Psoas muscle (tissue), 8 donors: ENCODE measurements around the gene GASK1A. TPM values are rescaled to one million over a fixed set of nuclear protein-coding genes. Genes with fewer than 3 reads are reported as not detected.
A peak's percentile ranks its signal among the peaks of the same experiment; 100 is the strongest.

ENCODE experiments used
- ATAC-seq, 4 donors: fragments of 200-7000 bp; cut with Tn5 transposase; one replicate each; pipeline ENCODE4 v1.9.1; 2020; ENCODE audit warnings: moderate library complexity in 3 of 4, mild to moderate bottlenecking in 2 of 4
- DNase-seq, 2 donors: peaks; one replicate each; pipeline ENCODE4 v3.0.0-alpha.2; 2020
- H3K27ac ChIP-seq: fragments of 200-600 bp; one replicate; pipeline ENCODE4 v1.8.0; 2022
- H3K27me3 ChIP-seq, 3 donors: fragments of 200-600 bp in 1 of 3; one replicate each; pipeline versions ENCODE4 v1.6.1 to v1.8.0; 2013 to 2022; ENCODE audit warnings: low read length in 2 of 3, mild to moderate bottlenecking in 2 of 3, moderate library complexity in 1 of 3; ENCODE audit not compliant: insufficient read depth in 3 of 3
- H3K36me3 ChIP-seq, 2 donors: fragments of 200-600 bp in 1 of 2; one replicate each; pipeline versions ENCODE4 v1.6.1 to v1.8.0; 2013 to 2022; ENCODE audit warnings: low read depth in 1 of 2, mild to moderate bottlenecking in 1 of 2, moderate library complexity in 1 of 2; ENCODE audit not compliant: insufficient read depth in 1 of 2
- H3K4me1 ChIP-seq: fragments of 200-600 bp; one replicate; pipeline ENCODE4 v1.8.0; 2022
- H3K4me3 ChIP-seq: fragments of 200-600 bp; one replicate; pipeline ENCODE4 v1.8.0; 2022; ENCODE audit warnings: mild to moderate bottlenecking
- H3K9me3 ChIP-seq: fragments of 200-600 bp; one replicate; pipeline ENCODE4 v1.8.0; 2022
- CTCF ChIP-seq: fragments of 200-600 bp; IDR thresholded peaks from one replicate; pipeline ENCODE4 v1.8.0; 2022; ENCODE audit warnings: antibody characterized with exemption
- WGBS, 3 donors: extraction: QIAGEN DNeasy Blood & Tissue Kit; methylation state at CpG; one replicate each; pipeline versions ENCODE4 v1.1.6 to v1.1.7; 2013; 5-methylcytosine and 5-hydroxymethylcytosine counted together
- intact Hi-C, 2 donors: fragments of 100-400 bp; cut with DNase I; formaldehyde crosslinking; loops; one replicate each; pipeline versions ENCODE4 v1.11.0 to v1.14.2; 2022
- polyA plus RNA-seq, 3 donors: library from polyadenylated mRNA; stranded (reverse); fragments of 200-250 nt; gene quantifications; one replicate each; pipeline ENCODE4 v1.2.3, GENCODE V29; 2013
- total RNA-seq, 4 donors: library from RNA; stranded (reverse); fragmentation: NEBNext Ultra II Directional in 2 of 4; extraction: Animal tissue kit (Norgen Biotek cat#: 25700) in 2 of 4; gene quantifications; one replicate each; pipeline versions ENCODE4 v1.2.1 to v1.2.4, GENCODE V29; 2021 to 2023
- donor health status: healthy with polysubstance abuse.
- donor health status: DM: no; HTN: no; CAD: no; lungs with moderate emphysema.
- donor health status: Bipolar disorder and iron deficiency.
- donor health status: healthy.
- donor health status: DM: yes; HTN: yes; CAD: no.
- donor health status: DM: no; HTN: no; CAD: no.
- donor health status: DM: no; HTN: no; CAD: no.
- donor health status: DM: yes; HTN: yes; CAD: no.

The GASK1A gene
- total and polyA plus RNA-seq, 7 donors: 0.40 to 3.7 (median 1.5) TPM

DNA sequence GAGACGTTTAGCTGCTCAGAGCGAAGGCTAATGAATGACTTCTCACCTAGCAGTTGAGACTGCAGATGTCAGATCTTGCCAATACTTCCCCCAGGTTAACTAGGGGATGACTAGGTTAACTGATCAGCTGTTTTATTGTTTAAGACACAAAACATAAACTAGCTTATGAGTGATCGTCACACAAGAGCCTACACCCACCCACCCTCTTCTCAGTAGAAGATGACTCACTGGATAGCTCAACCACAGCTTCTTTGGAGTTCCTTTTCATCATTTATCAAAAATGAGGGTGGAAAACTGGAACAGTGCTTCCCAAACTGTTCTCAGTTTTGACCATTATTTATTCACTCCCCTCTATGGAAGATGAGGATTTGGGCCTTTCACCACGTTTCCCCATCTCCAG is 25.2 kb downstream of the GASK1A start:
- intact Hi-C loops: no loop called here
- ATAC-seq: no peak
- 78 to 91% (median 83%) methylated on average over 4 of the region's 4 CpGs for WGBS, 3 donors
- DNase-seq: no peak
- no peak for TF ChIP-seq CTCF
- H3K9me3 ChIP-seq: no peaks in the 10 kb centered on the region
- H3K4me3 ChIP-seq: no peak overlapping the region
- H3K27me3 ChIP-seq: no peaks in the 10 kb centered on the region
- no peak overlapping the region for H3K27ac ChIP-seq
- peaks cover 34% of the 10 kb centered on the region for H3K4me1 ChIP-seq
- no peaks in the 10 kb centered on the region for H3K36me3 ChIP-seq

DNA sequence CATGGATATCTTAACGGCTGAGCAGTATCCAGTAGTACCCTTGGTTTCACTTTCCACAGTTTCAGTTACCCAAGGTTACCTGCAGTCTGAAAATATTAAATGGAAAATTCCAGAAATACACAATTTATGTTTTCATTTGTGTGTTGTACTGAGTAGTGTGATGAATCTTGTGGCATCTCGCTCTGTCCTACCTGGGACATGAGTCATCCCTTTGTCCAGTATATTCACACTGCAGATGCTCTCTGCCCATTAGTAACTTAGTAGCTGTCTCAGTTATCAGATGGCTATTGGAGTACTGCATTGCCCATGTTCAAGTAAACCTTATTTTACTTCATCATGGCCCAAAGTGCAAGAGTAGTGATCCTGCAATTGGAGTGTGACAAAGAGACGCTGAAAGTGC is 26.1 kb downstream of the GASK1A start:
- H3K27me3 ChIP-seq: no peaks in the 10 kb centered on the region
- no peaks in the 10 kb centered on the region for H3K36me3 ChIP-seq
- H3K4me3 ChIP-seq: no peak overlapping the region
- no peak for DNase-seq
- TF ChIP-seq CTCF: no peak
- intact Hi-C loops: no loop called here
- H3K27ac ChIP-seq: no peak overlapping the region
- no peak for ATAC-seq
- H3K9me3 ChIP-seq: no peaks in the 10 kb centered on the region
- peaks cover 24% of the 10 kb centered on the region for H3K4me1 ChIP-seq
- WGBS, 3 donors: 94 to 97% (median 96%) methylated on average over 3 of the region's 3 CpGs

- intact Hi-C loops: no loop called here
- H3K36me3 ChIP-seq: no peaks in the 10 kb centered on the region
- no peak overlapping the region for H3K4me3 ChIP-seq
- 67 to 70% (median 69%) methylated on average over 4 of the region's 4 CpGs for WGBS, 3 donors
- no peak for TF ChIP-seq CTCF
- H3K4me1 ChIP-seq: peaks cover 18% of the 10 kb centered on the region
- H3K27ac ChIP-seq: no peak overlapping the region
- no peak for ATAC-seq
- no peak for DNase-seq
- H3K9me3 ChIP-seq: no peaks in the 10 kb centered on the region
- H3K27me3 ChIP-seq: no peaks in the 10 kb centered on the region
Observed at GRCh38 chr3:43005981-43006380, 26.9 kb downstream of the GASK1A start.

DNA sequence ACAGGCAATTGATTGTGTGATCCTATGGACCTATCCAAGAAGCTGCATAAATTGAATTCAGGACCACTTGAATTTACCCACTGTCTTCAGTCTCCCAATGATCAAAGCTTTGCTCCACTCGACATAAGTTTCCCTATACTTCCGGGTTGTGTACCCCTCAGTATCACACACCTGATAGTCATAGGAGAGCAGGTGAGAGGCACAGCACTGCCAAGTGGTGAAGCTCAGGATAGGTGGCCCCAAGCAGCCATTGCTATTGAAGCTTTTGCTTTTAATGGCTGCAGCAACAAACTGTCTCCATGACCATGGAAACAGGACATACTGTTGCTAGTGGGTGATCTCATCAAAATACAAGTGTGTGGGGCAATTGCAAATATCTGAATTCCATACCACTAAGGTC is 27.7 kb downstream of the GASK1A start:
- ATAC-seq: no peak
- Histone ChIP-seq H3K36me3 (no peaks in the 10 kb centered on the region), H3K9me3 (no peaks in the 10 kb centered on the region), H3K4me1 (peaks cover 12% of the 10 kb centered on the region), H3K4me3 (no peak overlapping the region), H3K27me3 (no peaks in the 10 kb centered on the region), H3K27ac (no peak overlapping the region)
- WGBS, 3 donors: 87 to 94% (median 93%) methylated on average over 2 of the region's 2 CpGs
- intact Hi-C loops: no loop called here
- no peak for DNase-seq
- no peak for TF ChIP-seq CTCF

GRCh38 chr3:43009547-43009946 is 30.4 kb downstream of the GASK1A start:
- Histone ChIP-seq H3K4me1 (no peaks in the 10 kb centered on the region), H3K9me3 (no peaks in the 10 kb centered on the region), H3K36me3 (no peaks in the 10 kb centered on the region), H3K27me3 (no peaks in the 10 kb centered on the region), H3K4me3 (no peak overlapping the region), H3K27ac (no peak overlapping the region)
- DNase-seq: no peak
- TF ChIP-seq CTCF: no peak
- ATAC-seq: peak in 3 of 4 donors; percentile 71 to 81 (median 79)
- intact Hi-C loops: loop anchor here in 1 of 2 donors (2.0 kb wide), 1 partner anchor 49 kb away; no protein-coding TSS in a partner anchor
- 88 to 97% (median 88%) methylated on average over 3 of the region's 3 CpGs for WGBS, 3 donors
